GM12873 (cell line): ENCODE data around the gene PTPN13.

Experiments used
- CTCF ChIP-seq: IDR thresholded peaks from 2 replicates; pipeline ENCODE4 v1.5.1; 2012; ENCODE audit warnings: low read depth, mild to moderate bottlenecking, moderate library complexity, low read length, control low read depth; ENCODE audit not compliant: insufficient read depth; ENCODE audit errors: missing control alignments

PTPN13 gene

GRCh38 chr4:86821151-86821550, 227.0 kb downstream of the PTPN13 start:
- TF ChIP-seq CTCF: no peak

- TF ChIP-seq CTCF: no peak
Measured at GRCh38 chr4:86822136-86822535, 228.0 kb downstream of the PTPN13 start.

GRCh38 chr4:86825511-86825910, 231.4 kb downstream of the PTPN13 start:
- TF ChIP-seq CTCF: no peak

- no peak for TF ChIP-seq CTCF
Measured at GRCh38 chr4:86831262-86832130, 237.4 kb downstream of the PTPN13 start.

GRCh38 chr4:86833615-86834014, 239.5 kb downstream of the PTPN13 start:
- no peak for TF ChIP-seq CTCF

- TF ChIP-seq CTCF: no peak
Measured at GRCh38 chr4:86834901-86835300, 240.8 kb downstream of the PTPN13 start.

GRCh38 chr4:86835677-86836076, 241.6 kb downstream of the PTPN13 start:
- TF ChIP-seq CTCF: no peak
